Amniotic epithelial cell (primary cell): ENCODE results near the gene DUSP16.
A peak's percentile ranks its signal among the peaks of the same experiment; 100 is the strongest.
"Not testable (repeated sequence)": the region's sequence is repeated elsewhere in the genome, so short reads cannot be mapped to it uniquely, and the experiment has no call there.

ENCODE experiments used
- DNase-seq: peaks from one replicate; pipeline ENCODE4 v3.0.0-alpha.2; 2010; ENCODE audit warnings: low read depth

The DUSP16 gene

DNA sequence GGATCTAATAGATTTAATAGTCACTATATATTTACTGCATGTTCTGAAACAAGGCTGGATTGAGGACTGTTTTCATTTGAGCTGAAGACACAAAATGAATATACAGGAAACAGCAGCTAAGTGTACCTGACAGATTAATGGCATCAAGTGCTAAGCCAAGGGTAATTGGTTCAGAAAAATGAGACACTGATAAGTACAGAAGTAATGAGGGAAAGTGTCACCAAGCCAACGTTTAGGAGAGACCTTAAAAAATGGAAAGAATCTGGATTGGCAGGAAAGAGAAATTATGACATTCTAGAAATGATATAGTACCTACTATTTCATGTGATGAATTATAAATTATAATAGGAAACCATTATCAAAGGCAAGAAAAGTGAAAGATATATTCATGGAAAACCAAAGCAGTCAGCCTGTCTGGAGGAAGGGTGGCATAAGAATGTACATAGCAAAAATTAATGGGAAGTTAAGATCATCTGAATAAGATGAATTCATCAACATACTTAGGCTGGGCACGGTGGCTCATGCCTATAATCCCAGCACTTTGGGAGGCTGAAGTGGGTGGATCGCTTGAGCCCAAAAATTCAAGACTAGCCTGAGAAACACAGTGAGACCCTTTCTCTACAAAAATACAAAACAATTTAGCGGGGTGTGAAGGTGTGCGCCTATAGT lies 21.0 kb upstream of the DUSP16 start:
- DNase-seq, result no peak

DNA sequence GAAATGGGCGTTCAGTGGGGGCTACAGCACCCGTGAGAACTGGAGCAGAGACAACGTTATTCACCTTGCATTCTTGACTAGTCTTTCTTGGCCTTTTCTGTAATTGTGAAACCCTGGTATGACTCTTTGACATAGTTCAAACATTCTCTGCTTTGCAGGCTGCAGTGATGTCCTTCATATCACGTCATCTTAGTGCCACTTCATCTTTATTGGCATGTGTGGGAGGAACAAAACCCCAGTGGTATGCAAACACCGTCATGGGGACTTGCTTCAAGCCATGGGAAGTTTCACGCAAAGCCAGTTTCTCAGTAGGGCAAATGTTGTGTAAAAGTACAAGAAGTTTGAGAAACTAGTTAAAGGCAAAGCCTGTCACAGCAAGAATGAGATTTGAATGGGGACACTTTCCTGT lies 20.2 kb upstream of the DUSP16 start:
- peak; percentile 35 for DNase-seq

DNA sequence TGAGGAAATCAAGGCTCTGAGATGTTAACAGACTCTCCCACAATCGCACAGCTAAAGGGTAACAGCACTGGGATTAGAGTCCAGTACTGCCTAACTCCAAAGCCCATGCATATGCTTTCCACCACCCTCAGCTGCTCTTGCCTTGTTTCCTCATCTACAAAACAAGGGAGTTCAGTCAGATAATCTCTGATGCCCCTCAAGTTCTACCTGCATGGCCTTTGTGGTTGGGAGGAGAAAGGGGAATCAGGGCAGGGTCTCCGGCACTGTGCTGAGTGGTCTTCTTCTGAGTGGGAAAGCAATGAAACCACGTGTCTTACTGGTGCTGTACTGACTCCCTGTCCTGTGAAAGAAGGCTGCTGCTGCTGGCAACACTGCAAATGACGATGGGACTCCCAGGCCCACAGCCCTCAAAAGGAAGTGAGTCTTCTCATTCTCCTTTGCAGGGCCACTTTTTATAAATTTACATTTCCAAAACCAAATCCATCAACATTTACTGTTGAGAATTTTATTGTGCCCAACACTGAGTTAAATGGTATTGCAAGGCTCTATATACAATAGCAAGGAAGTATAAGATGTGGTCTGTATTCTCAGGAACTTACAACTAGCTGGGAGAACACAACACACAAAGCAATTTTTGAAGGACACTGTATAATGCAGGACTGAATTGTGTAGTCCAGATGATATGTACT lies 19.7 kb upstream of the DUSP16 start:
- DNase-seq, result no peak

GRCh38 chr12:12580716-12581115 lies 18.1 kb upstream of the DUSP16 start:
- DNase-seq, result not testable (repeated sequence)

- no peak for DNase-seq
These were observed 15.1 kb upstream of the DUSP16 start for GRCh38 chr12:12577786-12578185.

GRCh38 chr12:12572659-12573058 lies 10.0 kb upstream of the DUSP16 start:
- no peak for DNase-seq

- not testable (repeated sequence) for DNase-seq
These were observed 3.3 kb upstream of the DUSP16 start for GRCh38 chr12:12565971-12566370.

DNA sequence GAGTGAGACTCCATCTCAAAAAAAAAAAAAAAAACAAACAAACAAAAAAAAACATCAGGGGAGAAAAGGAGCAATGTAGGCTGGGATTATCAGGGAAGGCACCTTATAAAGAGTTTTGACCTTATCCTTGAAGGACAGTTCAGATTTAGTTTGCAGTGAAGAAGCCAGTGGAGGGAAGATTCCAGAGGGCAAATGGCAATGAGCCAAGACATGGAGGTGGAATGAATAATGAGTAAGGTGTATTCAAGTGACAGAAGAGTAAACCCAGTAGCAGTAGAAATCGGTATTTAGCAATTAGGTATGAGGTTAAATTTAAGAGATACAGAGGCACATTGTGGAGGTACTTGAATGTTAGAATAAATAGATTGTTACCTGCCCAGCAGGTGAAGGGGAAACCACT lies 2.2 kb upstream of the DUSP16 start:
- DNase-seq, result no peak

DNA sequence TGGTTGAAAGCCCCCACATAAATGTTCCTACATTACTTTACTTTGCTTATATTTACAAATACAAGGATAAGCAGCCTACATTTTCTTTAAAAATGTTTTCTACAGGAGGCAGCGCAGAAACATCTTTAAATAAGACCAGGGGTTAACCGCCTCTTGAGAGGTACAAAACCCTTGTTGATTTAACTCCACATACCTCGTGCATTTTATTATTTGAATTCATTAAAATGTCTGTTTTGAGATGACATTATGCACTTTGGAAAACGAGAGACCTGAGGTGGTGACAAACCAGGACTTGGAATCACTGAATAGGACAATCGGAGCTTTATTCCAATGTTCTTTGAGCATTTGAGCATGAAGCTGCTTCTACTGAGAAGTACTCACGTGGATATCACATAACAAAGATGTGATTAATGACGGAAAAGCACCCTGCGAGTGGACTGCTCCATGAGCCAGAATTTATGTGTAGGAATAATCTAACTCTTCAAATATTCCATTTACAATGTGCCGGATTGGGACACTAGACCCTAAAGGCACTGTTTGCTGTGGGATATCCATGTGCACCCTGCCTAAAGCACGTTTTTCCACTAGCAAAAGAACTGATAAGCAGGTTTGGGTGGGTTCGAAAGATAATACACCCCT lies 746 bp upstream of the DUSP16 start:
- peak; percentile 26 for DNase-seq

DNA sequence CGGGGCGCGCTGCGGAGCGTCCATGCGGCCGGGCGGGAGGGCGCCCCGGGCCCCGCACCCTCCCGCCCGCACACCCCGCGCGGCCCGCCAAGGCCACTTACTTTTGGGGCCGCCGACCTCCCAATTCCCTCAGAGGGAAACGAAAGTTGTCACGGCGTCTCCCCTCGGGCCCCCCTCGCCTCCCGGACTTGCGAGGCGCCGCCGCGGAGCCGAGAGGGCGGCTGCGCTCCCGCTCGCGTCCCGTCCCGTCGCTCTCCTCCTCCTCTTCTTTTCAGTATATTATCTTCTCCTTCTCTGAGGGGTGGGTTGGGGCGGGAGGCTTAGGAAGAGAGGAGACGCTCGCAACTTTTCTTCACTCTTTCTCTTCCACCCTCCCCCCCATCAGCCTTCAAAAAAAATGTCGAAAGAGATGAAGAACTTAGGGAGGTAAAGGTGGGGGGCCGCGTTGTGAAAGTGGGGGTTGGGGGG lies 613 bp downstream of the DUSP16 start:
- DNase-seq, result peak; percentile 11

DNA sequence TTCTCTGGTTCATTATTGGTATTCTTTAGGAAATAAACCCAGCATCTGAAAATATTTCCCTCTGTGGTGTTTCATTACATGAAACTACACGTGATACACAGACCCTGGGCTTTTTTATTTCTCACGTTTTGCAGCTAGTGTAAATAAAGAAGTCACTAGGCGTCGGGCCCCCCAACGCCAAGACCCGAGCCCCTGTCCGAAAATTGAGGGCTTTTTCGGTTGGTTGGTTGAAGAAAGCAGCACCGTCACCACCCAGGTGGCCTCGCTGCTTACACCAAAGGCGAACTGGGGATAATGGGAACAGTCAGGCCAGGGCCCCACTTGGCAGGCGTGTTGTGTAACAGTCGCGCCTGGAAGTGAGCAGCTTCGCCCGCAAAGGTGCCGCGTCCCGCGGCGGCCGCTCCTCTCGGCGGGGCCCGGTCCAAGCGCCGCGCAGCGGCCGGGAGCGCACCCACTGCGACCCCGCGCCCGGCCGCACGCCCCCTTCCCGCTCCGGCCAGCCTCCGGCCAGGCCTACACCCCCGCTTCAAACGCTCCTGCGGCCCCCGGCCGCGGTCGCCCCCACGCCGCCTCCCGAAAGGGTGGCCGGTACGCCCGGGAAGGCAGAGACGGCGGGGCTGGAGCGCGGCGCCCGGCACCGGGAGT lies 1.2 kb downstream of the DUSP16 start:
- peak; percentile 53 for DNase-seq

DNA sequence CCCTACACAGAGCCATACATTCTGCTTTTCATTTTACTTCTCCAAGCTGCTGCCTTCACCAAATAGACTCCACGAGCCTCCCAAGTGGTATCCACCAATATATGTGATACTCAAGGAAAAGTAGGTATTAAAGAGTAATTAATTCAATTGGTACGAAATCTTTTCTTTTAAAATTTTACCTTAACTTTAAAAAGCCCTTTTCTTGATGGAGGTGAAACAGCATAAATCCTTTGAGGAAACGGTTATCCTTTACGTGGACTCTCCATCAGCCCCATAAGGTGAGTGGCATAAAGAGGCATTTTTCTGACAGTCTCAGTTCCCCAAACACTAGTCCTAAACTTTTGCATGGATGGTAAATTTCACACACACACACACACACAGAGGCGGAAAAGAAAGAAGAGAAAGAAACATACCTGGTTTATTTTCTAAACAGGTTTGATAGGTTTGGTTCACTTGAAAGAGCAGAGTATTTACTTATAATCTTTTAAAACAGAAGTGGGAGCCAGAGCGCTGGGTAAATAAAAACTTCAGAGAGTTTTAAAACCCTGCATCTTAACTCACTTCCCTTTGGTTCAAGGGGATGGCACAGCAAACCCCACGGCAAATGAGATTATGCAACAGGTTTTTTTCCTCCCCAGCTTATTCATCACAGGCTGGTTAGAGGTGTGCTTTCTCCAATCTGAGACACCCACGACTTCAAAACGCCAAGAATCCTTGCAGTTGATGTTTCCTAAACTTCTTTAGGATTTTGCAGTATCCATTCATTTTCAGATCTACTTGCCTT lies 1.9 kb downstream of the DUSP16 start:
- DNase-seq, result peak; percentile 83

GRCh38 chr12:12559719-12560296 lies 2.9 kb downstream of the DUSP16 start:
- DNase-seq, result no peak

DNA sequence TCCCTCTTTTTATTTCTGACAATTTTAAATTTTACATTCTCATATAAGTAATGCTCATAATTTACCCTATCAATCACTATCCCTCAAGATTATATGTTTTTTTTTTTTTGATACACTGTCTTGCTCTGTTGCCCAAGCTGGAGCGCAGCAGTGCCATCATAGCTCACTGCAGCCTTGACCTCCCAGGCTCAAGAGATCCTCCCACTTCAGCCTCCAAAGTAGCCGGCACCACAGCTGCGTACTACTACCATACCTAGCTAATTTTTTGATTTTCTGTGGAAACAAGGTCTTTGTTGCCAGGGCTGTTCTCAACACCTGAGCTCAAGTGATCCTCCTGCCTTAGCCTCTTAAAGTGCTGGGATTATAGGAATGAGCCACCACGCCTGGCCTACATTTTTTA lies 4.4 kb downstream of the DUSP16 start:
- DNase-seq, result no peak

- no peak for DNase-seq
These were observed 4.9 kb downstream of the DUSP16 start for GRCh38 chr12:12557733-12558132.

- no peak for DNase-seq
These were observed 7.0 kb downstream of the DUSP16 start for GRCh38 chr12:12555656-12556055.

- no peak for DNase-seq
These were observed 9.4 kb downstream of the DUSP16 start for GRCh38 chr12:12553208-12553785.

DNA sequence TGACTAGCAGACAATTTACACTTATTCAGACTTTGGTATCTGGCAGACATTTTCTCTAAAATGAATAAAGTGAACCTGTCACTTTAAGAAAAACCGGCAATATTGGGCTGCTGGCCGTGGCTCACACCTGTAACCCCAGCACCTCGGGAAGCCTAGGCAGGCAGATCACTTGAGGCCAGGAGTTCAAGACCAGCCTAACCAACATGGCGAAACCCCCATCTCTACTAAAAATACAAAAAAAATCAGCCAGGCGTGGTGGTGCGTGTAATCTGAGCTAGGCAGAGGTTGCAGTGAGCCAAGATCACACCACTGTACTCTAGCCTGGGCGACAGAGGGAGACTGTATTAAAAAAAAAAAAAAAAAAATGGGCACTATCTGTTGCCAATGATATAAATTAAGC lies 11.5 kb downstream of the DUSP16 start:
- DNase-seq, result no peak

DNA sequence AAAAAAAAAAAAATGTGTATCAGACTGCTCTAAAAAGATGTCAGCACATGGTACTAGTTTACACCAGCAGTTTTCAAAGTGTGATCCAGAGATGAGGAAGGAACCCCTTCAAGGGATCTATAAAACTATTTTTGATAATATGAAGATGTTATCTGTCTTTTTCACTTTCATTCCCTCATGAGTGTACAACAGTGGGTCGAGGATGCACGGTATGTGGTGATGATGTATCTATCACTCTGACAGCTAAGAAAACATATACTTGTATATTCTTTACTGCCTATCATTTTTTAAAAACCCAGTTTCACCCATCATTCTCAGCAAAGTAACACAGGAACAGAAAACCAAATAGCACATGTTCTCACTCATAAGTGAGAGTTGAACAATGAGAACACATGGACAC lies 12.4 kb downstream of the DUSP16 start:
- no peak for DNase-seq

GRCh38 chr12:12549426-12549825 lies 13.2 kb downstream of the DUSP16 start:
- no peak for DNase-seq

DNA sequence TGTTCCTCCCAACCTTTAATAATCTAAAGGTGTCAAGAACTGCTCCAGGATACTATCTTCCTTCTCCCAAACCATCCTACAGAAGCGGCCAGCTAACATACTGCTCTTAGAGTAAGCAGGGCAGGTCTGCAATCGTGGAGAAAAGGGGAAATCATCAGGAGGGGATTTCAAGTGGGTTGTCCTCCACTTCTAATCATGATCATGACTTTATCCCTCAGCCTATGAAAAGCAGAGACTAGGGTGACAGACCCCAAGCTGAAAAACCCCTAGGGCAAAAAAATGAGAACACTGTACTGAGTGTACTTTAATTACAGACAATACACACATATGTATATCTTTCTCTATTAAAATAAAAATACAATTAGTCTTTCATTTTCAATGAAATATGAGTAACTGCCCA lies 13.9 kb downstream of the DUSP16 start:
- no peak for DNase-seq
